GM21447 (cell line): ENCODE measurements around the gene SNX8.
"Not testable (repeated sequence)": the region's sequence is repeated elsewhere in the genome, so short reads cannot be mapped to it uniquely, and the experiment has no call there.

Source experiments
- ATAC-seq: cut with Tn5 transposase; IDR thresholded peaks from one replicate; pipeline ENCODE4 v1.9.1; 2021; ENCODE audit not compliant: unreplicated experiment

The SNX8 gene, protein sequence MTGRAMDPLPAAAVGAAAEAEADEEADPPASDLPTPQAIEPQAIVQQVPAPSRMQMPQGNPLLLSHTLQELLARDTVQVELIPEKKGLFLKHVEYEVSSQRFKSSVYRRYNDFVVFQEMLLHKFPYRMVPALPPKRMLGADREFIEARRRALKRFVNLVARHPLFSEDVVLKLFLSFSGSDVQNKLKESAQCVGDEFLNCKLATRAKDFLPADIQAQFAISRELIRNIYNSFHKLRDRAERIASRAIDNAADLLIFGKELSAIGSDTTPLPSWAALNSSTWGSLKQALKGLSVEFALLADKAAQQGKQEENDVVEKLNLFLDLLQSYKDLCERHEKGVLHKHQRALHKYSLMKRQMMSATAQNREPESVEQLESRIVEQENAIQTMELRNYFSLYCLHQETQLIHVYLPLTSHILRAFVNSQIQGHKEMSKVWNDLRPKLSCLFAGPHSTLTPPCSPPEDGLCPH

DNA sequence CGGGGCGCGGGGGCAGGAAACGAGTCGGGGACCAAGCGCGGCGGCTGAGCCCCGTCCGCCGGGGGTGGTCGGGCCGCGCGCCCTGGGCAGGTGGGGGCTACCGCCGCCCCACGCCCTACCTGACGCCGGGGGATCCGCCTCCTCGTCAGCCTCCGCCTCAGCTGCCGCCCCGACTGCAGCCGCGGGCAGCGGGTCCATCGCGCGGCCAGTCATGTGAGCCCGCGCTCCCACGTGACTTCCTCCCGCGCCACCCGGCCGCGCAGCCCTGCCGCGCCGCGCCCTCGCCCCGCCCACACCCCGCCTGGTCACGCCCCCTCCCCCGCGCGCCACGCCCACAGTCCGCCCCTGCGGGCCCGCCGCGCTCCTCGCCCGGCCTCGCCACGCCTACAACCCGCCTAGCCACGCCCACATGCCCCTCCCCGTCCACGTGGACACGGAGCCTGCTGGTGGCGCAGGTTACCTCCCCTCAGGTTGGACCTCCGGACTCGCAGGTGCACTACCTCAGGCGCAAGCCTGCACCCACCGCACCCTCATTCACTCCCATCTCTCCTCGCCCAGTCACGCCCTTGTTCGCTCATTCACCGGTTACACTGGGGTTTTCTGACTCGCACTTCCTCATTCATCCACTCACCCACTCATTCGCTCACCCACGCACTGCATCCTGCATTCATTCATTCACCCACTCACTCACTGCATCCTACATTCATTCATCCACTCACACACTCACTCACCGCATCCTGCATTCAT, at the start of gene SNX8:
TSS of gene SNX8 (minus strand) at position 233 of the 747 bp plus-strand sequence. CDS start at position 213, 20 bp downstream.
- peak; percentile 54 for ATAC-seq

DNA sequence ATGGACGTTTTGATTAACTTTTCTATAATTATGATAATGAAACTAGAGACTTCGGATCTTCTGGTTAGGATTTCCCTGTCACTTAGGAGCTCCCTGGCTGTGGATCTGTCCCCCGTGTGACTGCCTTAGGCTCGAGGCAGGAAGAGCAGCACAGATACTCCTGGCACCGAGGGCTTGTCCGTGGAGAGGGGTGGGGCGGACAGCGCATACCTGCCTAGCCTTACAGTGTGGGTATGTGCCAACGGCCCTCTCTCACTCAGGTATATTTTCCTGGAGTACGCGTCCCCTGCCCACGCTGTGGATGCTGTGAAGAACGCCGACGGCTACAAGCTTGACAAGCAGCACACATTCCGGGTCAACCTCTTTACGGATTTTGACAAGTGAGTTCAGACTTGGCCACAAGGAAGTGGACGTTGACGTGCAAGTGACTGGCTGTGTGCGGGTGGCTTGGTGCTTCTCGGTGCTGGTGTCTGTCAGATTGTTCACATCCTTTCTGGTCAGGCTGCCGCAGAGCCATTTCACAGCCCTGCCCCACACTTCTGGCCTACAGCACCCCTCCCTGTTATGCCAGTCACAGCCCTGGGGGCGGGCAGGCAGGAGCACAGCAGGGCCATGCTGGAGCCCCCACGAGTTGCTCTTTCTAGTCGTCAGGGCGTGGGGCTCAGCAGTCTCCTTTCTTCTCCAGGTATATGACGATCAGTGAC, 48.3 kb upstream of the SNX8 start:
- no peak for ATAC-seq

DNA sequence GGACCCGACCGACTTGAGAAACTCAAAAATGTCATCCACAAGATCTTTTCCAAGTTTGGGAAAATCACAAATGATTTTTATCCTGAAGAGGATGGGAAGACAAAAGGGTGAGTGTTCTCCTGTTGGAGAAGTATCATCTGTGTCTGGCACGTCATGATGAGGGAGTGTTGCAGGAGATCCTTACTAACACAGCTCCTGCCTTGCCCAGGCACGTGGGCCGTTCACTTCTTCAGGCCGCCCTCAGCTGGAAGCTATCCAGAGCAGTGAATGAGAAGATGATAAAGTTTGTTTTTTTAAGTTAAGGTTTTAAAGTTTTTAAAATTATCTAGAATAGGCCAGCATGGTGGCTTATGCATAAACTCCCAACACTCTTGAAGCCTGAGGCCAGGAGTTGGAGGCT, 46.6 kb upstream of the SNX8 start:
- ATAC-seq = no peak

DNA sequence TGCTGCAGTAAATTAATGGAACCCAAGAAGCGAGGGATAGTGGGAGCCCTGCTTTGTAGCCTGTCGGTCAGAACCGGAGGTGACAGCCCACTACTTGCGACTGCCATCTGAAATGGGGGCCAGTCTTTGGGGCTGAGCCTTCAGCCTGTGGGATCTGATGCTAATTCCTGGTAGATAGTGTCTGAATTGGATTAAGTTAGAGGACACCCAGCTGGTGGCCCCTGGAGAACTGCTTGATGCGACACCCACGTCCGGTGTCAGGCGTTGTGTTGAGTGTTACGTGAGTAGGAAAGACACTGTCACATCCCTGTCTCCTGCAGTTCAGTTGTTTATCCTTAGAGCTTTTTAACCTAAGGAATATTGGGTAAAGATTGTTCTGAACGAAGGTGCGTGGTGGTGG, 45.4 kb upstream of the SNX8 start:
- no peak for ATAC-seq

DNA sequence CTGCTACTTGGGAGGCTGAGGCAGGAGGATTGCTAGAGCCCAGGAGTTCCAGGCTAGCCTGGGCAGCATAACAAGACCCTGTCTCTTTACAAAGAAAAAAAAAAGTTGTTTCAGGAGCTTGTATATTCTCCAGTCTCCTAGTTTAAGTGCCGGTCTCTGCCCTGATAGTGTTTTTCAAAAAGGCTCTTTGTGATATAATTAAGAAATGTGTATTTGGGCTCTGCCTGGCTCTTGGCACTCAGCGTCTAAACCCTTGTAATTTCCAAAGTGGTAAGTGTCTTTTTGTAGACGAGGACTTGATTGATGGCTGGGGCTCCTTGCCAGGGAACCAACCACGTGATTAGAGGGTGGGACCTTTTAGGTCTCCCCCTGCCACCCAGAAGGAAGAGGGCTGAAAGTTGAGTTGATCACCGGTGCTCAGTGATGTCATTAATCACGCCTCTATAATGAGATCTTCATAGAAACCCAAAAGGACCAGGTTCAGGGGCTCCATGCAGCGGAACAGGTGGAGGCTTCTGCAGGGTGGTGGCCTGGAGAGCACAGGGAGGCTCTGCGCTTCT, 44.8 kb upstream of the SNX8 start:
- no peak for ATAC-seq

DNA sequence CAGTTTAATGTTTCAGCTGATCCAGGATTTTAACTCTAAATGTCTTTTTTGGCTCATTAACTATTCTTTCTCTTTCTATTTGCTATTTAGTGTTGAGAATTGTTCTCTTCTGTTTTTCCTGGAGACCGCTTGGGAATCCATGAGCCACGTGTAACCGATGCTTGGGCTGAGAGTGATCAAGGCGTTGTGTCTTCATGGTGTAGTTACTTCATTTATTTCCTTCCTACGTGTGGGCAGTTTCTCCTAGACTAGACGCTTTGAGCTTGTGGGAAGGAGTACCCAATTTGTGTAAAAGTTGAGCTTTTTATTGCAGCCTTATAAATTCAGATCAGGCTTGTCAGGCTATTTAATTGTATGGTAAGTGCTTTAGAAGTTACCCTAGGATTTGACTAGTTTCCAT, 43.3 kb upstream of the SNX8 start:
- ATAC-seq = no peak

DNA sequence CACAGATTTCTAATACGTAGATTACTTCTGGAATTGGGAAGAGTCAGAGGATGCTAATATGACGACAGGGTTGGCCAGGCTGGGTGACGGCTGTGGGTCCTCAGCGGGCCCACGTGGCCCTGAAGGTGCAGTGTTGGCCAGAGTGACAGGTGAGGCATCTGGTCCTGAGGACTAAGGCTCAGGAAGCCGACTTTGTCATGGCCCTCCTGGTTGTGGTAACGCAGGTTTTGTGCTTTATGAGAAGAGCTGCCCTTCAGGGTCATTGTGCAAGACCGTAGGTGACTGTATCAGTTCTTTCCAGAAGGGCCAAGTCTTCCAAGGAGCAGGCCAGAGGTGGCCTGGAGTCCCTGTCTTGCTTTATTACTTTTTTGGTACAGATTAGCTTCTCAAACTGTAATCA, 42.9 kb upstream of the SNX8 start:
- no peak for ATAC-seq

DNA sequence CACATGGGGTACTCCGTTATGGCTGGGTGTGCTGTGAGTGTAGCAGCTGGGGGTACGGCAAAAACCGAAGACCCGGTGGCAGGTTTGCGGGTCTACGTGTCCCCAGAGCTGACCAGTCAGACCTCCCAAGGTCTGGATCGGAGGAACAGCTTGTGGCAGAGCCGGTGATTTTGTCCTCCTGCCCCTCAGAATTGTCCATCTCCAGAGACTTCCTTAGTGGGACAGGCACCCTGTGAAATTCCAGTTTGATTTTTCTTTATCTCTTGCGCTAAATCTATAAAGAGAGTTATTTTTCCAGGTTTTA, 41.4 kb upstream of the SNX8 start:
- no peak for ATAC-seq

DNA sequence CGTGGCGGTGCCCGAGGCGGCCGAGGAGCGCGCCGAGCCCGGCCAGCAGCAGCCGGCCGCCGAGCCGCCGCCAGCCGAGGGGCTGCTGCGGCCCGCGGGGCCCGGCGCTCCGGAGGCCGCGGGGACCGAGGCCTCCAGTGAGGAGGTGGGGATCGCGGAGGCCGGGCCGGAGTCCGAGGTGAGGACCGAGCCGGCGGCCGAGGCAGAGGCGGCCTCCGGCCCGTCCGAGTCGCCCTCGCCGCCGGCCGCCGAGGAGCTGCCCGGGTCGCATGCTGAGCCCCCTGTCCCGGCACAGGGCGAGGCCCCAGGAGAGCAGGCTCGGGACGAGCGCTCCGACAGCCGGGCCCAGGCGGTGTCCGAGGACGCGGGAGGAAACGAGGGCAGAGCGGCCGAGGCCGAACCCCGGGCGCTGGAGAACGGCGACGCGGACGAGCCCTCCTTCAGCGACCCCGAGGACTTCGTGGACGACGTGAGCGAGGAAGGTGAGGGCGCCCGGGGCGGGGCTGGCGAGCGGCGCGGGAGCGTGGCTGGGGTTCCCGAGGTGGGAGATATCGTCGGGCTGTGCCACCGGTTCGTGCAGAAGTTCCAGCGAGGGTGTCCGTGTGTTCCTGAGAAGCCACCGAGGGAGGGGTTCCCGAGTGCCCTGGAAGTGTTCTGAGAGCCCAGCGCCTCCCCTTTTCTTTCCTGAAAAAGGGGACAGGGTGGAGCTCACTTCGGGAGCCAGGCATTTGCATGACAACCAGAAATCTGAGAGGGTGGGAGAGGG, 40.9 kb upstream of the SNX8 start:
- ATAC-seq = peak; percentile 3

DNA sequence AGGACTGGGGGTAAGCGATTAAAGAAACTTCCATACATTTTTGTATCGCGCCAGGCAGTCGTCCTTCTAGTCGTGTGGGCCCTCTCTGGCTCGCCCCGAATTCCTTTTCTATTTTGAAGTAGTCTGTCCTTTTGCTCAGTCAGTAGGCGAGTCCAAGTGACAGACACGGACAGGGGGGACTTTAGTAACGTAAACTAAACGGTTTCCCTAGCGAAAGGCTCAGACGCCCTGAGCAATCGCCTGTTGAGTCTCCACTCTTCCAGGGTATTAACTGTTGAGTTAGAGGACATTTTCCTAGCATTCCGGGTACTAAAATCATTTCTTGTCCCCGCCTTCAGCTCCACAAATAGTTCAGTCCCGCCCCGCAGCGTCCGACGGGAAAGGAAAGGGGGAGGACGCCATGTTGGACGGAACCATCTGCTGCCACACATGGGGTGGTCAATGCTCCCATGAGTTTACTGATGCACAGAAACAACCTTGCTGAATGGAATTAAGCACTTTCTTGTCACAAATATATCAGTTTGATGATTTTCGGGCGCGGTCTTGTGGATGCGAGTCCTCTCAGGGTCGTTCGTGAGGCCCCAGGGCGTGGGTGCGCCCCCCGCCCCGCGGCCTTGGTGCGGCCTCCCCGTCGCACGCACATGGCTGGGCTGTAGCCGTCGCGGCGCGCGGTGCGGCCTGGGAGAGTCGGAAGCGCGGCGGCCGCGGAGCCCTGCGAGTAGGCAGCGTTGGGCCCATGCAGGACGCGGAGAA, 40.1 kb upstream of the SNX8 start, which contains the start of gene EIF3B:
TSS of gene EIF3B (plus strand) at position 642 of the 753 bp plus-strand sequence. CDS start at position 737, 95 bp downstream.
- peak; percentile 73 for ATAC-seq

DNA sequence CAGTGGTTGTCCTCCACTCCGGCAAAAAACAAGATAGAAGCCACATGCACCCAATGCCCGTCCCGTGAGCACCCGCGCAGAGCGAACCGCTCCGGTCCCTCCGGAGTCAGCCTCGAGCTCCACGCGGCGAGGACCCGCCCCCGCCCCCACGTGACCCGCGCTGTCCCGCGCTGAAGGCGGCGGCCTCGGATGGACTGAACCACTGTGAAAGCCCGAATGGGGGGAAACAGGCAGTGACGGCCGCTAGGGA, 39.6 kb upstream of the SNX8 start:
- peak; percentile 50 for ATAC-seq

DNA sequence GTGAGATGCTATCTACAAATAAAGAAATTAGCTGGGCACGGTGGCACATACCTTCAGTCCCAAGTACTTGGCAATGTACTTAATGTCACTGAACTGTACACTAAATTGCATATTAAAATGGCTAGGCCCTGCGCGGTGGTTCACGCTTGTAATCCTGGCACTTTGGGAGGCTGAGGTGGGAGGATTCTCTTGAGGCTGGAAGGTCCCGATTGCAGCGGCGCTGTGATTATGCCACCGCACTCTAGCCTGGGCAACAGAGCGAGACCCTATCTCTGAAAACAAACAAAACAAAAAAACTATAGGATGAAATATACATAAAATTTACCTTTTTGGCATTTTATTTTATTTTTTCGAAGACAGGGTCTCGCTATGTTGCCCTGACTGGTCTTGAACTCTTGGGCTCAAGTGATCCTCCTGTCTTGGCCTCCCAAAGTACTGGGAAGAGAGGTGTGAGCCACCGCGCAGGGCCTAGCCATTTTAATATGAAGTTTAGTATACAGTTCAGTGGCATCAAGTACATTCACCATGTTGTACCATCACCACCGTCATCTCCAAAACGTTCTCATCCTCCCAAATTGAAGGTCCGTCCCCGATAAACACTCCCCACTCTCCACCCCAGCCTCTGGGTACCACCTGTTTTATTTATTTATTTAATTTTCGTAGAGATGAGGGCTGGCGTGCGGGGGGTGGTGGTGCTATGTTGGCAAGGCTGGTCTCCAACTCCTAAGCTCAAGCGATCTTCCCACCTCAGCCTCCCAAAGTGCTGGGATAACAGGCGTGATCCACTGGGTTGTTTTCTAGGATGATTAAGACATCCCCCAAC, 39.1 kb upstream of the SNX8 start:
- no peak for ATAC-seq

DNA sequence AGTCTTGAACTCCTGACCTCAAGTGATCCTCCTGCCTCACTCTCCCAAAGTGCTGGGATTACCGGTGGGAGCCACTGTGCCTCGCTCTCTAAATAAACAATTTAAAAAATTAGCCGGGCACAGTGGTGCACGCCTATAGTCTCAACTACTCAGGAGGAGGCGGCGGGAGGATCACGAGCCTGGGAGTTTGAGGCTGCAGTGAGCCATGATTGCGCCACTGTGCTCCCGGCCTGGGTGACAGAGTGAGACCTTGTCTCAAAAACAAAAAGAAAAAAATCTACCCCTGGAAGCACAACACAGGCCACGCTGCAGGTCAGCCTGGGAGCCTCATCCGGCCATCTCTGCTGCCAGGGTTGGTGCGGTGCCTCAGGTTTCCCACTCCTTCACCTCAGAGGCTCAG, 36.6 kb upstream of the SNX8 start:
- ATAC-seq = no peak

DNA sequence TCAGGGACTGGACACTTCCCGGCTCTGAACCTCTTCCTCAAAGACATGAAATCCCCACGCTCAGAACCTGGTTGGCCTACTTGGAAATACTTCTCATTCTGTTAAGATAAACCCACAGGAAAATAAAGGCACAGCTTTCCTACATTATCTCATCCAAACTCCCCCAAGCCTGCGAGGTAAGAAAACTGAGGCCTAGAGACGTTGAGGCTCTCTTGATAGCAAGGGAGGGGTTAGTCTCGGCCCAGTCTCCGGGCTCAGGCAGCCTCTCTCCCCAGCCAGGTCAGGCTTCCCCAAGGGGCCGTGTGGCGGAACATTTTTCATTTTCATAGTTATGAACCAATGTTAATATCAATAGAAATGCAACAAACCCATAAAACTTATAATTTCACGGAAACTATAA, 35.8 kb upstream of the SNX8 start:
- no peak for ATAC-seq

DNA sequence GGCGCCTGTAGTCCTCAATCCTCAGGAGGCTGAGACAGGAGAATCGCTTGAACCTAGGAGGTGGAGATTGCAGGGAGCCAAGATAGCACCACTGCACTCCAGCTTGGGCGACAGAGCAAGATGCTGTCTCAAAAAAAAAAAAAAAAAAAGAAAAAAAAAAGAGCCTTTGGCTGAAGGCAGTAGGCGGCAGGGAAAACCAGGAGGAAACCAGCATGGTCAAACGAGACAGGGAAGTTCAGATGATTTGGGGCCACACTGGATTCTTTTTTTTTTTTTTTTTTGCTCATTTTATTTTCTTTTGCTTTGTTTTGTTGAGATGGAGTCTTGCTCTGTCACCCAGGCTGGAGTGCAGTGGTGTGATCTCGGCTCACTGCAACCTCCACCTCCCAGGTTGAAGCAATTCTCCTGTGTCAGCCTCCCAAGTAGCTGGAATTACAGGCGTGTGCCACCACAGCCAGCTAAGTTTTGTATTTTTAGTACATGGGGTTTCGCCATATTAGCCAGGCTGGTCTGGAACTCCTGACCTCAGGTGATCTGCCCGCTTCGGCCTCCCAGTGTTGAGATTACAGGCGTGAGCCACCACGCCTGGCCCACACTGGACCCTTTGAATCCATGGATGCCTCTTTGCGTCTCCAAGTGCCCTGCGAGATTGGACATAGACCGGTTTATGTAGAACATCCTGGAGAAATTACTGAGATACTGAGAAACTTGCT, 33.3 kb upstream of the SNX8 start:
- not testable (repeated sequence) for ATAC-seq

DNA sequence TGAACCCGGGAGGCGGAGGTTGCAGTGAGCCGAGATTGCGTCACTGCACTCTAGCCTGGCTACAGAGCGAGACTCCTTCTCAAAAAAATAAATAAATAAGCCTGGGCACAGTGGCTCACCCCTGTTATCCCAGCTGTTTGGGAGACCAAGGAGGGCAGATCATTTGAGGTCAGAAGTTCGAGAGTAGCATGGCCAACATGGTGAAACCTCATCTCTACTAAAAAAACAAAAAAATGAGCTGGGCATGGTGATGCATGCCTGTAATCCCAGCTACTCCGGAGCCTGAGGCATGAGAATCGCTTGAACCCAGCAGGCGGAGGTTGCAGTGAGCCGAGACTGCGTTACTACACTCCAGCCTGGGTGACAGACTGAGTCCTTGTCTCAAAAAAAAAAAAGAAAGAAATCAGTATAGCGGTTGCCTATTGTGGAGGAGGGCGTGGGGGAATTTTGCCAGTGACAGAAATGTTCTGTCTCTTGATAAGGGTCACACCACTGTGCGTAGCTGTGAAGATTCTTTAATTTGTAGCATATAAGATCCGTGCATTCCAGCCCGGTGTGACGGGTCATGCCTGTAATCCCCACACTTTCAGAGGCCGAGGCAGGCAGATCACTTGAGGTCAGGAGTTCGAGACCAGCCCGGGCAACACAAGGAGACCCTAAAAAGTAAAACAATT, 22.5 kb upstream of the SNX8 start:
- no peak for ATAC-seq

DNA sequence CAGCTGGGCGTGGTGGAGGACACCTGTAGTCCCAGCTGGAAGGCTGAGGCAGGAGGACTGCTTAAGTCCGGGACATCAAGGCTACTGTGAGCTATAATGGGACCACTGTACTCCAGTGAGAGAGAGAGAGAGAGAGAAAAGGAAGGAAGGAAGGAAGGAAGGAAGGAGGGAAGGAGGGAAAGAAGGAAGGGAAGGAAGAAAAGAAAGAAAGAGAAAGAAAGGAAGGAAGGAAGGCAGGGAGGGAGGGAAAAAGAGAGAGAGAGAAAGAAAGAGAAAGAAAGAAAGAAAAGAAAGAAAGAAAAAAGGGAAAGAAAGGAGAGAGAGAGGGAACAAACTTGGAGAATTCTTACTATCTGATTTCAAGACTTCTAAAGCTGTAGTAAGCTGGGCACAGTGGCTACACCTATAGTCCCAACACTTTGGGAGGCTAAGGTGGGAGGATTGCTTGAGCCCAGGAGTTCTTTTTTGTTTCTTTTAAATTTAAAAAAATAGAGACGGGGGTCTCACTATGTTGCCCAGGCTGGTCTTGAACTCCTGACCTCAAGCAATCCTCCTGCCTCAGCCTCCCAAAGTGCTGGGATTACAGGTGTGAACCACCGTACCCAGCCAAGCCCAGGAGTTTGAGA, 18.5 kb upstream of the SNX8 start:
- ATAC-seq = not testable (repeated sequence)

DNA sequence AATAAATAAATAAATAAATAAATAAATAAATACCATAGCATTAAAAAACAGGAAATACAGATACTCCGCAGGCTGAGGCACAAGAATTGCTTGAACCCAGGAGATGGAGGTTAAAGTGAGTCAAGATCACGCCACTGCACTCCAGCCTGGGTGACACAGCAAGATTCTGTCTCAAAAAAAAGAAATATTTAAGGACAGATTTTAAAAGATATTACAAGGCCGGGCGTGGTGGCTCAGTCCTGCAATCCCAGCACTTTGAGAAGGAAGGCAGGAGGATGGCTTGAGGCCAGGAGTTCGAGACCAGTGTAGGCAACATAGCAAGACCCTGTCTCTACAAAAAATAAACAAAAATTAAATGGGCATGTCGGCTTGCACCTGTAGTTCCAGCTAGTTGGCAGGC, 17.5 kb upstream of the SNX8 start:
- no peak for ATAC-seq
